Tibial nerve (tissue), 4 donors: ENCODE results near the gene ATG4D. TPM values are rescaled to one million over a fixed set of nuclear protein-coding genes. Genes with fewer than 3 reads are reported as not detected.
A peak's percentile ranks its signal among the peaks of the same experiment; 100 is the strongest.
"Not testable (repeated sequence)": the region's sequence is repeated elsewhere in the genome, so short reads cannot be mapped to it uniquely, and the experiment has no call there.

ENCODE experiments used
- DNase-seq, 2 donors: peaks; one replicate each; pipeline ENCODE4 v3.0.0-alpha.2; 2019; ENCODE audit warnings: low spot score in 2 of 2
- H3K27ac ChIP-seq, 4 donors: fragments of 200-600 bp; sonication (generic) in 3 of 4; one replicate each; pipeline ENCODE4 v1.5.1; 2017 to 2019; ENCODE audit warnings: mild to moderate bottlenecking in 1 of 4
- H3K27me3 ChIP-seq, 2 donors: fragments of 200-600 bp; sonication (generic) in 1 of 2; one replicate each; pipeline versions ENCODE4 v1.5.1 to v1.6.0; 2017 to 2019
- H3K36me3 ChIP-seq, 3 donors: fragments of 200-600 bp; sonication (generic); one replicate each; pipeline ENCODE4 v1.5.1; 2018 to 2019
- H3K4me1 ChIP-seq, 4 donors: fragments of 200-600 bp; sonication (generic) in 3 of 4; one replicate each; pipeline ENCODE4 v1.5.1; 2017 to 2019
- H3K4me3 ChIP-seq, 4 donors: fragments of 200-600 bp; sonication (generic) in 3 of 4; one replicate each; pipeline ENCODE4 v1.5.1; 2017 to 2019; ENCODE audit warnings: mild to moderate bottlenecking in 1 of 4, moderate library complexity in 1 of 4
- H3K9me3 ChIP-seq, 4 donors: fragments of 200-600 bp; sonication (generic) in 3 of 4; one replicate each; pipeline ENCODE4 v1.5.1; 2017 to 2019
- EP300 ChIP-seq, 2 donors: sonication (generic); formaldehyde crosslinking; IDR thresholded peaks; one replicate each; pipeline ENCODE4 v1.6.1; 2017; ENCODE audit warnings: antibody characterized with exemption in 2 of 2, mild to moderate bottlenecking in 1 of 2
- POLR2A ChIP-seq, 2 donors: fragments of 450-650 bp; IDR thresholded peaks; one replicate each; pipeline ENCODE4 v1.6.1; 2017; ENCODE audit warnings: antibody characterized with exemption in 2 of 2, mild to moderate bottlenecking in 2 of 2, moderate library complexity in 2 of 2
- WGBS, 2 donors: methylation state at CpG; one replicate each; pipeline ENCODE4 v1.1.5; 2018; 5-methylcytosine and 5-hydroxymethylcytosine counted together
- total RNA-seq, 4 donors: library from RNA; depleted of rRNA; stranded (reverse); fragments of >200 nt; gene quantifications; one replicate each; pipeline ENCODE4 v1.1.0, GENCODE V29; 2016
- TF ChIP-seq, protein P1 (sequence below), 5 experiments: fragments of 200-600 bp in 3 of 5; fragments of 450-650 bp in 2 of 5; sonication (generic) in 3 of 5; IDR thresholded peaks; one replicate each; pipeline ENCODE4 v1.5.1; 2016 to 2019; ENCODE audit warnings: antibody characterized with exemption in 5 of 5, mild to moderate bottlenecking in 3 of 5, moderate library complexity in 2 of 5

The ATG4D gene
- total RNA-seq, 4 donors from 2014 or later = 11.5 to 27.8 (median 17.8) TPM

DNA sequence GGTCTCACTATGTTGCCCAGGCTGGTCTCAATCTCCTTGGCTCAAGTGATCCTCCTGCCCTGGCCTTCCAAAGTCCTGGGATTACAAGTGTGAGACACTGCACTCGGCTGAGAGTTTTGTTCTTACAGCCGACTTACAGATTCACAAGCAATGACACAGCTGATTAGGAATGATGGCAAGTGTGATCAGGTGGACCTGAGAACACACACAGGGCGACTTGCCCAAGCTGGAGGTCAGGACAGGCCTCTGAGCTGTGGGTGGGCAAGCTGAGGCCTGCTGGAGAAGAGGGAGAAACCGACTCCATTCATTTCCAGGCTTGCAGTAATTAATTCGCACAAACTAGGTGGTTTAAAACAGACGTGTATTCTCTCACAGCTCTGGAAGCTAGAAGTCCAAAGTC lies 8.1 kb upstream of the ATG4D start:
- H3K27me3 ChIP-seq = no peaks in the 10 kb centered on the region
- TF ChIP-seq, protein P1, sequence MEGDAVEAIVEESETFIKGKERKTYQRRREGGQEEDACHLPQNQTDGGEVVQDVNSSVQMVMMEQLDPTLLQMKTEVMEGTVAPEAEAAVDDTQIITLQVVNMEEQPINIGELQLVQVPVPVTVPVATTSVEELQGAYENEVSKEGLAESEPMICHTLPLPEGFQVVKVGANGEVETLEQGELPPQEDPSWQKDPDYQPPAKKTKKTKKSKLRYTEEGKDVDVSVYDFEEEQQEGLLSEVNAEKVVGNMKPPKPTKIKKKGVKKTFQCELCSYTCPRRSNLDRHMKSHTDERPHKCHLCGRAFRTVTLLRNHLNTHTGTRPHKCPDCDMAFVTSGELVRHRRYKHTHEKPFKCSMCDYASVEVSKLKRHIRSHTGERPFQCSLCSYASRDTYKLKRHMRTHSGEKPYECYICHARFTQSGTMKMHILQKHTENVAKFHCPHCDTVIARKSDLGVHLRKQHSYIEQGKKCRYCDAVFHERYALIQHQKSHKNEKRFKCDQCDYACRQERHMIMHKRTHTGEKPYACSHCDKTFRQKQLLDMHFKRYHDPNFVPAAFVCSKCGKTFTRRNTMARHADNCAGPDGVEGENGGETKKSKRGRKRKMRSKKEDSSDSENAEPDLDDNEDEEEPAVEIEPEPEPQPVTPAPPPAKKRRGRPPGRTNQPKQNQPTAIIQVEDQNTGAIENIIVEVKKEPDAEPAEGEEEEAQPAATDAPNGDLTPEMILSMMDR (IDR thresholded peaks at IDR 0.05) = no peak
- TF ChIP-seq POLR2A (IDR thresholded peaks at IDR 0.05) (no peak), EP300 (IDR thresholded peaks at IDR 0.05) (no peak)
- DNase-seq = no peak
- H3K36me3 ChIP-seq = no peaks in the 10 kb centered on the region
- no peak overlapping the region for H3K27ac ChIP-seq
- no peaks in the 10 kb centered on the region for H3K9me3 ChIP-seq
- no peak overlapping the region for H3K4me3 ChIP-seq
- no peaks in the 10 kb centered on the region for H3K4me1 ChIP-seq
- 76 to 85% methylated on average over 6 of the region's 6 CpGs for WGBS, 2 donors

DNA sequence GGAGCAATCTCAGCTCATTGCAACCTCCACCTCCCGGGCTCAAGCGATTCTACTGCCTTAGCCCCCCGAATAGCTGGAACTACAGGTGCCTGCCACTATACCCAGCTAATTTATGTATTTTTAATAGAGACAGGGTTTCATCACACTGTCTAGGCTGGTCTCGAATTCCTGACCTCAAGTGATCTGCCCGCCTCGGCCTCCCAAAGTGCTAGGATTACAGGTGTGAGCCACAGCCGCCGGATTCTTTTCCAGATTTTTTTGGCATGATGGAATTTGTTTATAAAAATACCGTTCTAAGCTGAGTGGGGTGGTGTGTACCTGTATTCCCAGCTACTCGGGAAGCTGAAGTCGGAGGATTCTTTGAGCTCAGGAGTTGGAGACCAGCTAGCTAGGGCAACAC lies 6.0 kb upstream of the ATG4D start:
- WGBS, 2 donors = 82% methylated on average over 11 of the region's 11 CpGs
- no peak for TF ChIP-seq POLR2A (IDR thresholded peaks at IDR 0.05)
- TF ChIP-seq EP300 (IDR thresholded peaks at IDR 0.05) = no peak
- TF ChIP-seq, protein P1 (IDR thresholded peaks at IDR 0.05) = no peak

DNA sequence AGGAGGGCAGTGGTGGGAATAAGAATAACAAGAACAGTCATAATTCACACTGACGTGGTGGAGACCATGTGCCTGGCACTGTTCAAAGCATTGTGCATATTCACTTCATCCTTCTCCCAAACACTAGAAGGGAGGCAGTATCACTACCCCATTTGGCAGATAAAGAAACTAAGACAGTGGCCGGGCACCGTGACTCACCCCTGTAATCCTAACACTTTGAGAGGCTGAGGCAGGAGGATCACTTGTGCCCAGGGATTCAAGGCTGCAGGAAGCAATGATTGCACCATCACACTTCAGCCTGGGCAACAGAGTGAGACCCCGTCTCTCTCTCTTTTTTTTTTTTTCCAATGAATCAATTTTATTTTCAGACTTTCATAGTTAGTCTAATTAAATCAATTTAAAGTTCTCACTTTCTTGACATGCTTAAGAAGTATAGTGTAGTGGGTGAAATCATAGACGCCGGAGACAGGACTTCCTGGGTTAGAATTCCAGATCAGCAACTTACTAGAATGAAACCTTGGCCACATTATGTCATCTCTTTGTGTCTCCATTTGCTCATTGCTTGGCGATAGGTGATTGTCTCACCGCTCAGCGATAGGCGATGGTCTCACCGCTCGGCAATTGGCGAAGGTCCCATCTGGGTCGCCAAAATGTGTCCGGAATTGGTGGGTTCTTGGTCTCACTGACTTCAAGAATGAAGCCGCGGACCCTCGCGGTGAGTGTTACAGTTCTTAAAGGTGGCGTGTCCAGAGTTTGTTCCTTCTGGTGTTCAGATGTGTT lies 5.3 kb upstream of the ATG4D start:
- H3K4me1 ChIP-seq = peaks cover 0 to 4% (median 0%) of the 10 kb centered on the region in 4 donors
- TF ChIP-seq POLR2A (IDR thresholded peaks at IDR 0.05) = no peak
- no peak for TF ChIP-seq EP300 (IDR thresholded peaks at IDR 0.05)
- TF ChIP-seq, protein P1 (IDR thresholded peaks at IDR 0.05) = no peak
- WGBS, 2 donors = 73 to 75% methylated on average over 20 of the region's 20 CpGs
- no peak overlapping the region for H3K4me3 ChIP-seq
- no peak overlapping the region for H3K27ac ChIP-seq
- no peaks in the 10 kb centered on the region for H3K27me3 ChIP-seq
- no peaks in the 10 kb centered on the region for H3K9me3 ChIP-seq
- H3K36me3 ChIP-seq = no peaks in the 10 kb centered on the region
- no peak for DNase-seq

More for the DNA sequence above, 6.0 kb upstream of the ATG4D start:
- H3K4me1 ChIP-seq = no peaks in the 10 kb centered on the region
- DNase-seq = no peak
- no peaks in the 10 kb centered on the region for H3K27me3 ChIP-seq
- H3K4me3 ChIP-seq = no peak overlapping the region
- H3K36me3 ChIP-seq = no peaks in the 10 kb centered on the region
- no peaks in the 10 kb centered on the region for H3K9me3 ChIP-seq
- no peak overlapping the region for H3K27ac ChIP-seq

DNA sequence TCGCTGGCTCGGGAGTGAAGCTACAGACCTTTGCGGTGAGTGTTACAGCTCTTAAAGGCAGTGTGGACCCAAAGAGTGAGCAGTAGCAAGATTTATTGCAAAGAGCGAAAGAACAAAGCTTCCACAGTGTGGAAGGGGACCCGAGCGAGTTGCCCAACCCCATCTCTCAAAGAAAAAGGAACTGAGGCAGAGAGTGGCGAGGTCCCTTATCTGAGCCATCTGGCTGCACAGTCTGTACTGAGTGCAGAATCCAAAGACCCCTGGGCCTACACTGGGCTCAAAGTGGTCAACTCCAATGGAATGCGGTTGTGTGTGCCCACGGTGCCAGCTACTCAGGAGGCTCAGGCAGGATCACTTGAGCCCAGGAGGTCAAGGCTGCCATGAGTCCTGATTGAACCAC lies 4.7 kb upstream of the ATG4D start:
- H3K4me1 ChIP-seq, H3K27me3 ChIP-seq, H3K27ac ChIP-seq, H3K4me3 ChIP-seq, DNase-seq, H3K9me3 ChIP-seq, H3K36me3 ChIP-seq: not testable (repeated sequence)
- WGBS, 2 donors = 41 to 44% methylated on average over 9 of the region's 9 CpGs

DNA sequence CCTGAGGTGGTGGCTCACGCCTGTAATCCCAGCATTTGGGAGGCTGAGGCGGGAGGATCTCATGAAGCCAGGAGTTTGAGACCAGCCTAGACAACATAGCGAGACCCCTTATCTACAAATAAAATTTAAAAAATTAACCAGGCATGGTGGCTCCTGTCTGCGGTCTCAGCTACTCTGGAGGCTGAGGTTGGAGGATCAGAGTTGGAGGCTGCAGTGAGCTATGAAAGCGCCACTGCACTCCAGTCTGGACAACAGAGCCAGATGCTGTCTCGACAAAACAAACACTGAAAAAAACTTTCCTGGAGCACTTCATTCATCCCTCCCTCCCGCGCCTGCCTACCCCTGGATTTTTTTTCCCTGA lies 665 bp upstream of the ATG4D start:
- WGBS, 2 donors = 57 to 59% methylated on average over 8 of the region's 8 CpGs
- no peak for TF ChIP-seq POLR2A (IDR thresholded peaks at IDR 0.05)
- TF ChIP-seq EP300 (IDR thresholded peaks at IDR 0.05) = no peak
- TF ChIP-seq, protein P1 (IDR thresholded peaks at IDR 0.05) = no peak
- H3K4me1 ChIP-seq = peaks cover 0 to 19% (median 13%) of the 10 kb centered on the region in 4 donors

More for the DNA sequence above, 665 bp upstream of the ATG4D start:
- H3K4me3 ChIP-seq = peak overlapping the region in 2 of 4 donors; percentile 94 to 99
- H3K9me3 ChIP-seq = no peaks in the 10 kb centered on the region
- peak overlapping the region in 3 of 4 donors; percentile 90 to 98 (median 97) for H3K27ac ChIP-seq
- DNase-seq = no peak
- no peaks in the 10 kb centered on the region for H3K27me3 ChIP-seq
- peaks cover 0 to 24% (median 6%) of the 10 kb centered on the region in 3 donors for H3K36me3 ChIP-seq
